HG03457 (cell line): ENCODE results near the gene GPR137.
"Not testable (repeated sequence)": the region's sequence is repeated elsewhere in the genome, so short reads cannot be mapped to it uniquely, and the experiment has no call there.

Source experiments
- ATAC-seq: cut with Tn5 transposase; IDR thresholded peaks from one replicate; pipeline ENCODE4 v1.9.1; 2021; ENCODE audit warnings: moderate number of reproducible peaks; ENCODE audit not compliant: unreplicated experiment

Gene GPR137

GRCh38 chr11:64317325-64317960 lies 31.8 kb downstream of the GPR137 start, which contains the start of gene TRMT112:
Gene TRMT112 (minus strand): TSS chr11:64317559. CDS start chr11:64317526, 33 bp downstream.
- peak; percentile 34 for ATAC-seq

GRCh38 chr11:64317961-64318765 lies 32.5 kb downstream of the GPR137 start, which contains the start of gene PRDX5:
Gene PRDX5 (plus strand): TSS chr11:64318121. CDS start chr11:64318216, 95 bp downstream.
- peak; percentile 46 for ATAC-seq

- ATAC-seq: no peak
These were observed 33.4 kb downstream of the GPR137 start for GRCh38 chr11:64318766-64319761.

- no peak for ATAC-seq
These were observed 34.9 kb downstream of the GPR137 start for GRCh38 chr11:64320556-64320955.

- no peak for ATAC-seq
These were observed 35.4 kb downstream of the GPR137 start for GRCh38 chr11:64321026-64321425.

- no peak for ATAC-seq
These were observed 35.9 kb downstream of the GPR137 start for GRCh38 chr11:64321533-64321932.

GRCh38 chr11:64322925-64323260 lies 37.2 kb downstream of the GPR137 start:
- ATAC-seq: no peak

- ATAC-seq: no peak
These were observed 37.7 kb downstream of the GPR137 start for GRCh38 chr11:64323373-64323772.

- not testable (repeated sequence) for ATAC-seq
These were observed 38.3 kb downstream of the GPR137 start for GRCh38 chr11:64323984-64324383.

GRCh38 chr11:64324692-64325469 lies 39.2 kb downstream of the GPR137 start:
- ATAC-seq: no peak

GRCh38 chr11:64327375-64327774 lies 41.7 kb downstream of the GPR137 start:
- no peak for ATAC-seq

- ATAC-seq: no peak
These were observed 42.3 kb downstream of the GPR137 start for GRCh38 chr11:64327993-64328392.

- ATAC-seq: no peak
These were observed 45.2 kb downstream of the GPR137 start for GRCh38 chr11:64330888-64331287.

GRCh38 chr11:64331569-64332371 lies 46.1 kb downstream of the GPR137 start:
- ATAC-seq: no peak

GRCh38 chr11:64333556-64333955 lies 47.9 kb downstream of the GPR137 start:
- ATAC-seq: no peak

- ATAC-seq: peak; percentile 52
These were observed 49.4 kb downstream of the GPR137 start for GRCh38 chr11:64334764-64335735.

- ATAC-seq: no peak
These were observed 52.0 kb downstream of the GPR137 start for GRCh38 chr11:64337538-64338249.

GRCh38 chr11:64338716-64339115 lies 53.1 kb downstream of the GPR137 start:
- no peak for ATAC-seq
